ENCODE data around the gene NQO2.
"Not testable (repeated sequence)": the region's sequence is repeated elsewhere in the genome, so short reads cannot be mapped to it uniquely, and the experiment has no call there.

The NQO2 gene

GRCh38 chr6:2970034-2970685 is 29.5 kb upstream of the NQO2 start:
- DNase-seq (ENCODE audit: low read depth): no peak

GRCh38 chr6:2970753-2971419 is 28.8 kb upstream of the NQO2 start:
- DNase-seq (ENCODE audit: low read depth): peak; percentile 18

- DNase-seq (ENCODE audit: low read depth): peak; percentile 13
Observed at GRCh38 chr6:2971420-2972218, 28.1 kb upstream of the NQO2 start, which contains the start of gene SERPINB6. Gene SERPINB6, minus strand, starts transcription at chr6:2971567. Its CDS starts 12,235 bp downstream, at chr6:2959332.

- DNase-seq (ENCODE audit: low read depth): not testable (repeated sequence)
Observed at GRCh38 chr6:2972219-2972487, 27.5 kb upstream of the NQO2 start.

GRCh38 chr6:2972685-2973084 is 27.0 kb upstream of the NQO2 start:
- not testable (repeated sequence) for DNase-seq (ENCODE audit: low read depth)

GRCh38 chr6:2973180-2973579 is 26.5 kb upstream of the NQO2 start:
- not testable (repeated sequence) for DNase-seq (ENCODE audit: low read depth)

GRCh38 chr6:2973676-2974075 is 26.0 kb upstream of the NQO2 start:
- DNase-seq (ENCODE audit: low read depth): no peak

- DNase-seq (ENCODE audit: low read depth): no peak
Observed at GRCh38 chr6:2976060-2976459, 23.6 kb upstream of the NQO2 start.

- DNase-seq (ENCODE audit: low read depth): no peak
Observed at GRCh38 chr6:2976571-2977085, 23.1 kb upstream of the NQO2 start.

- DNase-seq (ENCODE audit: low read depth): no peak
Observed at GRCh38 chr6:2977290-2977689, 22.4 kb upstream of the NQO2 start.

- no peak for DNase-seq (ENCODE audit: low read depth)
Observed at GRCh38 chr6:2977799-2978590, 21.7 kb upstream of the NQO2 start.

- DNase-seq (ENCODE audit: low read depth): no peak
Observed at GRCh38 chr6:2978923-2979322, 20.8 kb upstream of the NQO2 start.

- DNase-seq (ENCODE audit: low read depth): no peak
Observed at GRCh38 chr6:2979819-2980464, 19.8 kb upstream of the NQO2 start.

GRCh38 chr6:2980465-2980855 is 19.2 kb upstream of the NQO2 start:
- no peak for DNase-seq (ENCODE audit: low read depth)

GRCh38 chr6:2982426-2983117 is 17.1 kb upstream of the NQO2 start:
- no peak for DNase-seq (ENCODE audit: low read depth)

- no peak for DNase-seq (ENCODE audit: low read depth)
Observed at GRCh38 chr6:2984738-2985406, 14.8 kb upstream of the NQO2 start.

GRCh38 chr6:2986722-2987221 is 12.9 kb upstream of the NQO2 start:
- DNase-seq (ENCODE audit: low read depth): no peak

GRCh38 chr6:2988094-2988425 is 11.6 kb upstream of the NQO2 start:
- DNase-seq (ENCODE audit: low read depth): no peak

- DNase-seq (ENCODE audit: low read depth): peak; percentile 58
Observed at GRCh38 chr6:2988426-2989331, 11.0 kb upstream of the NQO2 start.

All from stimulated activated CD4-positive, alpha-beta T cell treated with anti-CD3 and anti-CD28 coated beads, Interleukin-2, amount 100 ng/mL, for 4 hours (primary cell).